Activated naive CD8-positive, alpha-beta T cell (primary cell): ENCODE measurements around the gene TVP23B.

Source experiments
- H3K27ac Mint-ChIP-seq: one replicate; pipeline ENCODE4 v1.8.0; 2021; ENCODE audit warnings: mixed read lengths
- H3K27me3 Mint-ChIP-seq: one replicate; pipeline ENCODE4 v1.8.0; 2021; ENCODE audit warnings: mixed read lengths
- H3K36me3 Mint-ChIP-seq: one replicate; pipeline ENCODE4 v1.8.0; 2021; ENCODE audit warnings: mixed read lengths
- H3K4me1 Mint-ChIP-seq: one replicate; pipeline ENCODE4 v1.8.0; 2021; ENCODE audit warnings: low read depth, mixed read lengths
- H3K4me3 Mint-ChIP-seq: one replicate; pipeline ENCODE4 v1.8.0; 2021; ENCODE audit warnings: mild to moderate bottlenecking, mixed read lengths
- H3K9me3 Mint-ChIP-seq: one replicate; pipeline ENCODE4 v1.8.0; 2021; ENCODE audit warnings: low read depth, mixed read lengths

TVP23B gene

GRCh38 chr17:18851201-18851600, 70.2 kb downstream of the TVP23B start:
- Mint-ChIP-seq H3K27ac (no peak overlapping the region), H3K4me1 (peaks cover 13% of the 10 kb centered on the region)

GRCh38 chr17:18854956-18855355, 74.0 kb downstream of the TVP23B start:
- Mint-ChIP-seq H3K4me3 (peak overlapping the region; percentile 97), H3K36me3 (no peaks in the 10 kb centered on the region), H3K9me3 (no peaks in the 10 kb centered on the region), H3K4me1 (peaks cover 35% of the 10 kb centered on the region), H3K27ac (no peak overlapping the region), H3K27me3 (no peaks in the 10 kb centered on the region)

More at GRCh38 chr17:18851201-18851600, 70.2 kb downstream of the TVP23B start:
- Mint-ChIP-seq H3K9me3 (no peaks in the 10 kb centered on the region), H3K4me3 (no peak overlapping the region), H3K36me3 (no peaks in the 10 kb centered on the region), H3K27me3 (no peaks in the 10 kb centered on the region)

- Mint-ChIP-seq H3K9me3 (no peaks in the 10 kb centered on the region), H3K27ac (peak overlapping the region; percentile 89), H3K27me3 (no peaks in the 10 kb centered on the region), H3K4me1 (peaks cover 46% of the 10 kb centered on the region), H3K4me3 (peak overlapping the region; percentile 97), H3K36me3 (peaks cover 3% of the 10 kb centered on the region)
These were observed 75.0 kb downstream of the TVP23B start for GRCh38 chr17:18855831-18856569.
